Mucosa of descending colon (tissue), 3 donors: Measurements from ENCODE around the gene CDC42BPA. TPM values are rescaled to one million over a fixed set of nuclear protein-coding genes. Genes with fewer than 3 reads are reported as not detected.

Experiments used
- ATAC-seq: fragments of 200-7000 bp; cut with Tn5 transposase; one replicate; pipeline ENCODE4 v1.9.1; 2020; ENCODE audit warnings: mild to moderate bottlenecking, moderate library complexity
- DNase-seq, 3 donors: peaks; one replicate each; pipeline ENCODE4 v3.0.0-alpha.2; 2020
- H3K36me3 ChIP-seq: fragments of 200-600 bp; one replicate; pipeline ENCODE4 v1.8.0; 2021; ENCODE audit warnings: low read depth, mild to moderate bottlenecking
- H3K4me1 ChIP-seq: fragments of 200-600 bp; one replicate; pipeline ENCODE4 v1.8.0; 2021; ENCODE audit warnings: low read depth, mild to moderate bottlenecking
- H3K4me3 ChIP-seq: fragments of 200-600 bp; one replicate; pipeline ENCODE4 v1.8.0; 2021; ENCODE audit warnings: mild to moderate bottlenecking
- H3K9me3 ChIP-seq: fragments of 200-600 bp; one replicate; pipeline ENCODE4 v1.8.0; 2021; ENCODE audit warnings: mild to moderate bottlenecking
- intact Hi-C, 2 donors: fragments of 100-400 bp; cut with DNase I in 1 of 2; cut with micrococcal nuclease in 1 of 2; formaldehyde crosslinking; loops; one replicate each; pipeline versions ENCODE4 v1.11.0 to v1.11.1; 2022; cut with DNase I, micrococcal nuclease
- total RNA-seq, 3 donors: library from RNA; stranded (reverse); fragmentation: NEBNext Ultra II Directional in 2 of 3; extraction: Animal tissue kit (Norgen Biotek cat#: 25700) in 2 of 3; gene quantifications; one replicate each; pipeline versions ENCODE4 v1.2.1 to v1.2.4, GENCODE V29; 2021 to 2023
- TF ChIP-seq, protein P1 (sequence below): fragments of 200-600 bp; IDR thresholded peaks from one replicate; pipeline ENCODE4 v1.8.0; 2022; ENCODE audit warnings: antibody characterized with exemption, mild to moderate bottlenecking
- donor health status: DM: no; HTN: no; CAD: no; lungs with moderate emphysema.
- donor health status: DM: no; HTN: no; CAD: no.
- donor health status: DM: no; HTN: yes; CAD: no.

Gene CDC42BPA
- total RNA-seq, 3 donors from 2014 or later, result 32.6 to 70.7 (median 50.2) TPM

DNA sequence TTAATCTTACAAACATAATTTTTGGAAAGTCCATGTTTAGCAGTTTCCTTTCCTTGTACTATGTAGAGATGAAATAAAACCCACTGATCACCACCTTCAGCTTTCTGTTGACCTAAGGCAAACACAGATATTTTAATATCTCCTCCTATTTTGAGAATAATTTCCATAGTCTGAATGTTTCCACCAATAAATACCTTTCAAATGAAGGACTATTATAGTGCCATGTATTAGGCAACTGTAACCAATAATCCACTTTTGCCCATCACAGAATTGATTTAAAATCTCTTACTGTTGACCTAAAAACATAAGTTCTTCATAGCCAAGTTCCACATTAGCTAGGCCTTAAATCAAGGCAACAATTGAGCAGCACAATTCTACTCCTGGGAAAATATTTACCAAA lies 1.8 kb downstream of the CDC42BPA start:
- intact Hi-C loops, result no loop called here
- ATAC-seq, result no peak
- H3K4me1 ChIP-seq, result peaks cover 17% of the 10 kb centered on the region
- peak overlapping the region; percentile 65 for H3K4me3 ChIP-seq
- no peak for DNase-seq
- no peaks in the 10 kb centered on the region for H3K36me3 ChIP-seq
- H3K9me3 ChIP-seq, result no peaks in the 10 kb centered on the region
- TF ChIP-seq, protein P1, sequence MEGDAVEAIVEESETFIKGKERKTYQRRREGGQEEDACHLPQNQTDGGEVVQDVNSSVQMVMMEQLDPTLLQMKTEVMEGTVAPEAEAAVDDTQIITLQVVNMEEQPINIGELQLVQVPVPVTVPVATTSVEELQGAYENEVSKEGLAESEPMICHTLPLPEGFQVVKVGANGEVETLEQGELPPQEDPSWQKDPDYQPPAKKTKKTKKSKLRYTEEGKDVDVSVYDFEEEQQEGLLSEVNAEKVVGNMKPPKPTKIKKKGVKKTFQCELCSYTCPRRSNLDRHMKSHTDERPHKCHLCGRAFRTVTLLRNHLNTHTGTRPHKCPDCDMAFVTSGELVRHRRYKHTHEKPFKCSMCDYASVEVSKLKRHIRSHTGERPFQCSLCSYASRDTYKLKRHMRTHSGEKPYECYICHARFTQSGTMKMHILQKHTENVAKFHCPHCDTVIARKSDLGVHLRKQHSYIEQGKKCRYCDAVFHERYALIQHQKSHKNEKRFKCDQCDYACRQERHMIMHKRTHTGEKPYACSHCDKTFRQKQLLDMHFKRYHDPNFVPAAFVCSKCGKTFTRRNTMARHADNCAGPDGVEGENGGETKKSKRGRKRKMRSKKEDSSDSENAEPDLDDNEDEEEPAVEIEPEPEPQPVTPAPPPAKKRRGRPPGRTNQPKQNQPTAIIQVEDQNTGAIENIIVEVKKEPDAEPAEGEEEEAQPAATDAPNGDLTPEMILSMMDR, result no peak

DNA sequence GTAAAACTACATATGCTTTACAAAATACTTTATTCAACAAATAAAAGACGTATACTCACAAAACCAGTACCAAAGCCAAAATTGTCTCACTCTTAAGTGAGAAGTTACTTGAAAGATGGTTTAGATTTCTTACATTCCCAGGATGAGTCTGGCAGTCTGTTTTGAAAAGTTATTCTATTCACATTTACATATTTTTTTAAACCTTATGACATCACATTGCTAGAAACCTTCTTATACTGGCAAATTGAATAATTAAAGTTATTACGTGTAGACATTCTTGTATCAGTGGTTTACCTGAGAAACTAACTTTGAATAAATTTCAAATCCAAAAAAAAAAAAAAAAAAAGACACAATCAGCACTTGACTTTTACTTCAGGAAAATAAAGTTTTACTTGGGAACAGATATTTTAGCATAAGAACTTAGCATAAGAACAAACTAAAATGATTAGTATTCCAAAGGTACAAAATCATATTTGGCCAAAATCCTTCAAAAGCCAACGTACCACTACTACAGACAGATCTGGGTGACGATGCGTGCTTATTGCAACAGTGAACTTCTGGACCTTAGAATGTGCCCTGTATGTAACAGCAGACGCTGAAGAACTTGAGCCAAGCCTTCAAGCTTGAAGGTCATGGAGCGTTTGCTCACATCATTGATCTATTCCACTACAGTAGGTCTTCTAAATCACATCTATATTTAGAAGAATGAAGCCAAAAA lies 2.5 kb downstream of the CDC42BPA start:
- Histone ChIP-seq H3K36me3 (no peaks in the 10 kb centered on the region), H3K4me1 (peaks cover 11% of the 10 kb centered on the region), H3K4me3 (no peak overlapping the region), H3K9me3 (no peaks in the 10 kb centered on the region)
- DNase-seq (peak in 1 of 3 donors; percentile 72), ATAC-seq (peak; percentile 56)
- TF ChIP-seq, protein P1, result no peak
- intact Hi-C loops, result no loop called here

DNA sequence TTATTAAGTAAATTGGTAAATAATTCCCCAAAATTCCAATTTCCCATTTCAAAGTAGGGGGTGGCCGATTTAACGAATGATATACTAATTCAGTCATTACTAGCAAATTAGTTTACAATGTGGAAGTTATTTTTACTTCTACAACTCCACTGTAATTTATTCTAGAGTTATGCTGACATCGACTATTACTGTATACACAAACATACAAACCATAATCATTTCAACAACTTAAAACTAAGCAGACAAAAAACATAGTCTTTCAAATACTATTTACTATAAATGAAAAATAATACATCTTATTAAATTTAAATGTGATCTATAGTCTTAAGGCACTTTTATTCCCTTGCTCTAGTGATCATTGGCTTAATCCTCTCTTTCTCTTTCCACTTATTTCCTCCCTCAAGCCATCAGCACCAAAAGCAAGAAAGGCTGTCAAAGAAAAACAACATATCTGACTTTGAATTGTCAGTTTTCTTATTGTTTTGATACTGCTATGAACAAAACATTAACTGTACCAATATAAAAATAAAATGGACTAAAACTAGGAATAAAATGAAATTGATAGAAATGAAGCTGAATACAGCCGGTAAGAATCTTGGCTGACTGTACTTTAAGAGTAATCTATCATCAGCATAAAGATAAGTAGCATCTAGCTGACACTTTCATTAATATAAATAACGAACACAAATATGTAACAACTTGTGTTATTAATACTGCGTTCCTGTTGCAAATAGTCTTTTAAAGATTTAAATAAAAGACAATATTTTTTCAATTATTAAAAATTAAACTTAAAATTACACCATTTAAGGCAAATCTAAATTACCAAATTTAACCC lies 4.1 kb downstream of the CDC42BPA start:
- intact Hi-C loops, result no loop called here
- no peak for DNase-seq
- Histone ChIP-seq H3K36me3 (no peaks in the 10 kb centered on the region), H3K9me3 (no peaks in the 10 kb centered on the region), H3K4me1 (peaks cover 4% of the 10 kb centered on the region), H3K4me3 (no peak overlapping the region)
- TF ChIP-seq, protein P1, result no peak
- no peak for ATAC-seq

DNA sequence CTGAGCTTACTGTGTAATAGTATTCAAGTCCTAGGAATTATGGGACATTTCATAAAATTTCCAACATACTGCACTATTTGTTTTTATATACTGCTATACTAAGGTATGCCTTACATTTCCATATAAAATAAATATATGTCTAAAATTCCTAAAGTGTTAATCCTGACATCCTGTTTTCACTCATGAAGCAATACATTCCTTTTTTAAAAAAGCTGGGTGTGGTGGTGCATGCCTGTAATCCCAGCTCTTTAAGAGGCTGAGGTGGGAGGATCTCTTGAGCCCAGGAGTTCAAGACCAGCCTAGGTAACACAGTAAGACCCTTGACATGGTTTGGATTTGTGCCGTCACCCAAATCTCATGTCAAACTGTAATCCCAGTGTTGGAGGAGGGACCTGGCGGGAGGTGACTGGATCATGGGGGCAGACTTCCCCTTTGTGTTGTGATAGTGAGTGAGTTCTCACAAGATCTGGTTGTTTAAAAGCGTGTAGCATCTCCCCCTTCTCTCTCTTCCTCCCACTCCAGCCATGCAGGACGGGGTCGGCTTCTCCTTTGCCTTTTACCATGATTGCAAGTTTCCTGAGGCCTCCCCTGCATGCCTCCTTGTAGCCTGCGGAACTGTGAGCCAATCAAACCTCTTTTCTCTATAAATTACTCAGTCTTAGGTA lies 5.8 kb downstream of the CDC42BPA start:
- Histone ChIP-seq H3K9me3 (no peaks in the 10 kb centered on the region), H3K4me1 (peaks cover 4% of the 10 kb centered on the region), H3K36me3 (no peaks in the 10 kb centered on the region), H3K4me3 (no peak overlapping the region)
- intact Hi-C loops, result no loop called here
- TF ChIP-seq, protein P1, result no peak
- ATAC-seq, result no peak
- no peak for DNase-seq

DNA sequence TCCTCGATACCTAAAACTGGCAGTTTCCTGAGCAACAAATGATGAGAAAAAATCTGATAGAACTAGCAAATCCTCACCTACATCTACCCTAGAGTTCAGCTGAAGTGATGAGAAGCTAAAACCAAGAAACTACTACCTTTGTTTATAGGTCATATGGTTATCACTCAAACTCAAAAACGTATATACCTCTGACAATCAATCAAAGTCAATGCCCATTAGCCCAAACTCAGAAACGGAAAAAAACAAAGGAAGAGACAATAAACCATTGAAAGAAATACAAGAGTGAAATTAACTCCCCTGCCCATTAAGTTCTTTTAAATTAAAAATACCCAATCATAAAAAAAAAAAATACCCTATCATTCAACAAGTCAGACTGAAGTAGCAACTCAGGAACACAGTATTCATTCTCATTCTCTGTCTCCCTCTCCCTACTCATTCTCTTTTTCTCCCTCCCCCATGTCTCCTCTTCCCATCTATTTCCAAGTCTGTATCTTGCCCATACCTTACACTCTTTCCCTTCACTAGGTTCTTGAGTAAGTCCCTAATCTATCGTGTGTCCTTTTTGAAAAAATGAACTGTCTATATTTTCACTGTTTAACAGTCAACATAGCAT lies 6.8 kb downstream of the CDC42BPA start:
- no peak overlapping the region for H3K4me3 ChIP-seq
- peaks cover 4% of the 10 kb centered on the region for H3K4me1 ChIP-seq
- no peaks in the 10 kb centered on the region for H3K9me3 ChIP-seq
- no peaks in the 10 kb centered on the region for H3K36me3 ChIP-seq
- TF ChIP-seq, protein P1, result no peak
- DNase-seq, result no peak
- no peak for ATAC-seq
- intact Hi-C loops, result no loop called here
